ENCODE results near the gene ARFGAP2. TPM values are rescaled to one million over a fixed set of nuclear protein-coding genes. Genes with fewer than 3 reads are reported as not detected.

Gene ARFGAP2
- total and polyA plus RNA-seq, 2 donors (not counting 3 experiments of a cell fraction or from before 2014, with no cell fraction given), result 78.9 to 108 TPM

- H3K9ac ChIP-seq (replicated peaks; ENCODE audit: extremely low read depth, insufficient read depth, low read length), result no peak overlapping the region
- ChIA-PET CTCF (interaction anchor here (0.6 to 4.5 kb wide), 22 partner anchors 8 to 335 kb away, joined by 3 to 36 read pairs (median 4); partner anchors contain the start of genes CKAP5 and CSTPP1), POLR2A (no interaction called here)
- intact Hi-C loops (cut with micrococcal nuclease), result loop anchor here (1.0 kb wide), 2 partner anchors 194 to 272 kb away; no protein-coding TSS in a partner anchor
- H2AFZ ChIP-seq (ENCODE audit: low read depth, low read length), result no peak overlapping the region
- peak; percentile 81 for FAIRE-seq
- dilution Hi-C loops (cut with MboI; ENCODE audit: extremely low pct_ligation_motif_present, low sequenced_read_pairs), result no loop called here
- no peaks in the 10 kb centered on the region for H3K9me1 ChIP-seq (replicated peaks; ENCODE audit: control insufficient read depth, extremely low read depth, insufficient read depth, low read length)
- peak; percentile 52 for DNase-seq (ENCODE audit: low read depth, low spot score)
- H3K4me2 ChIP-seq (ENCODE audit: insufficient read depth, low read length), result no peak overlapping the region
- TF ChIP-seq GATA2 (IDR thresholded peaks at IDR 0.05; ENCODE audit: insufficient read depth, insufficient read length, low read depth, low read length) (no peak), POLR2AphosphoS5 (IDR thresholded peaks at IDR 0.05; ENCODE audit: insufficient read depth, low read depth, low read length) (no peak), EZH2 (IDR thresholded peaks at IDR 0.05; ENCODE audit: borderline replicate concordance, low read depth, low read length, severe bottlenecking) (no peak), FOS (IDR thresholded peaks at IDR 0.05; ENCODE audit: borderline replicate concordance, insufficient read depth, low read length) (no peak), MYC (IDR thresholded peaks at IDR 0.05; ENCODE audit: low read depth, low read length) (no peak)
- TF ChIP-seq, protein P1, sequence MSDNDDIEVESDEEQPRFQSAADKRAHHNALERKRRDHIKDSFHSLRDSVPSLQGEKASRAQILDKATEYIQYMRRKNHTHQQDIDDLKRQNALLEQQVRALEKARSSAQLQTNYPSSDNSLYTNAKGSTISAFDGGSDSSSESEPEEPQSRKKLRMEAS (IDR thresholded peaks at IDR 0.05; ENCODE audit: insufficient read depth, insufficient read length), result no peak
- TF ChIP-seq, protein P2, sequence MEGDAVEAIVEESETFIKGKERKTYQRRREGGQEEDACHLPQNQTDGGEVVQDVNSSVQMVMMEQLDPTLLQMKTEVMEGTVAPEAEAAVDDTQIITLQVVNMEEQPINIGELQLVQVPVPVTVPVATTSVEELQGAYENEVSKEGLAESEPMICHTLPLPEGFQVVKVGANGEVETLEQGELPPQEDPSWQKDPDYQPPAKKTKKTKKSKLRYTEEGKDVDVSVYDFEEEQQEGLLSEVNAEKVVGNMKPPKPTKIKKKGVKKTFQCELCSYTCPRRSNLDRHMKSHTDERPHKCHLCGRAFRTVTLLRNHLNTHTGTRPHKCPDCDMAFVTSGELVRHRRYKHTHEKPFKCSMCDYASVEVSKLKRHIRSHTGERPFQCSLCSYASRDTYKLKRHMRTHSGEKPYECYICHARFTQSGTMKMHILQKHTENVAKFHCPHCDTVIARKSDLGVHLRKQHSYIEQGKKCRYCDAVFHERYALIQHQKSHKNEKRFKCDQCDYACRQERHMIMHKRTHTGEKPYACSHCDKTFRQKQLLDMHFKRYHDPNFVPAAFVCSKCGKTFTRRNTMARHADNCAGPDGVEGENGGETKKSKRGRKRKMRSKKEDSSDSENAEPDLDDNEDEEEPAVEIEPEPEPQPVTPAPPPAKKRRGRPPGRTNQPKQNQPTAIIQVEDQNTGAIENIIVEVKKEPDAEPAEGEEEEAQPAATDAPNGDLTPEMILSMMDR (IDR thresholded peaks at IDR 0.05; ENCODE audit: extremely low read depth in 1 of 2, insufficient read depth in 1 of 2, low read depth in 1 of 2, low read length in 2 of 2), result peak; percentile 80 to 87
- no peak overlapping the region for H3K4me3 ChIP-seq (replicated peaks in 1 of 3; ENCODE audit: insufficient read depth in 1 of 3, low read depth in 1 of 3, low read length in 3 of 3)
- H3K4me1 ChIP-seq (ENCODE audit: control insufficient read depth, extremely low read depth, insufficient read depth, low read length), result no peaks in the 10 kb centered on the region
- H3K9me3 ChIP-seq (replicated peaks; ENCODE audit: control insufficient read depth, insufficient read depth, low read length), result no peaks in the 10 kb centered on the region
- no peaks in the 10 kb centered on the region for H3K79me2 ChIP-seq (ENCODE audit: control insufficient read depth, insufficient read depth, low read length)
- no TSS peak for BruUV-seq (replicated peaks)
- no peaks in the 10 kb centered on the region for H3K27me3 ChIP-seq (ENCODE audit: control insufficient read depth in 2 of 2, insufficient read depth in 2 of 2, low read length in 2 of 2)
- no peaks in the 10 kb centered on the region for H4K20me1 ChIP-seq (replicated peaks; ENCODE audit: control insufficient read depth, extremely low read depth, insufficient read depth, low read length)
- no peak overlapping the region for H3K27ac ChIP-seq (ENCODE audit: insufficient read depth, low read depth, low read length)
- H3K36me3 ChIP-seq (ENCODE audit: control insufficient read depth in 2 of 2, extremely low read depth in 1 of 2, insufficient read depth in 2 of 2, low read length in 2 of 2), result peaks cover 5 to 21% of the 10 kb centered on the region in 2 experiments
Observed at GRCh38 chr11:47161134-47161854, 15.4 kb downstream of the ARFGAP2 start.
